Placental epithelial cell (primary cell): ENCODE measurements around the gene KCNC4. TPM values are rescaled to one million over a fixed set of nuclear protein-coding genes. Genes with fewer than 3 reads are reported as not detected.

Experiments
- small RNA-seq: library from RNA; depleted of rRNA; stranded (forward); fragments of <200 nt; gene quantifications from one replicate; pipeline ENCODE3, GENCODE V24; 2012
- total RNA-seq: library from RNA; depleted of rRNA; stranded (reverse); fragments of >200 nt; gene quantifications from 2 replicates; pipeline ENCODE4 v1.2.3, GENCODE V29; 2012

KCNC4 gene
- total RNA-seq, result 0.39 and 1.1 TPM in 2 replicates

DNA sequence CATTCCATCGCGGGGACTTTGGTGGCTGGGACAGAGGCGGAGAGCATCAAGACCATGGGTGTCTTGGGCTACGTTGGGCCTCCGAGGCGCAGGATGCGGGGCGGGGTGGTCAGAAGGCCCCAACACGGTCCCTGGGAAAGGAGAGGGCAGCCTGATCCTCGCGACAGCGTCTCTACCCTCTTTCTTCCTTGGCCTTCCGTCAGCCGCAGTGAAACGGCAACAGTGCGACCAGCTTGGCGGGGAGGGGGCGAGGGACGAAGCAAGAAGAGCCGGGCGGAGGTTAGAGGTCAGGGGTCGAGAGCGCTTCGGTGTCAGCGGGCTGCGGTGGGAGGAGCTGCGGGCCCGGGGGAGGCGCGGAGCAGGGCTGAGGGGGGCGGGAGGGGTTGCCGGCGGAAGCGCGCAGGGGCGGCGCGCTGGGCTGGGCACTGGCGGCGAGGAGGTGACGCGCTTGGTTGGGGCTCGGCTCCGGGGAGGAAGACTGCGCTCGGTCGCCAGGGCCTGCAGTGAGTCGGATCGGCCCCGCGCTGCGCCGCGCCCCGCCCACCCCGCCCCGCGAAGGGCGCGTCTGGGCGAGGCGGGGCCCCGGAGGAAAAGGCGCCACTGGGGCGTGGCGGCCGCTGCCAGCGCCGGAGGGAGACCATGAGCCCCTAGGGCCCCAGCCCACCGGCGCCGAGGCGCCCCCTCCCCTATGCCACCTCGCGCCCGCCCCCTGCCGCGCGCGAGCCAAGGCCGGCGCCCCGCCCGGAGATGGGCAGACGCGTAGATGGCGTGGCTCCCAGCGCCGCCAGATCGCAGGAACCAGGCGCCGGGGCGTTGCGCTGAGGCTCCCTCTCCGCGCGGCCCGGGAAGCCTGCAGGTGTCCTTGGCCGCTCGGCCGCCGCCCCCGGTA, at the start of gene KCNC4:
Gene KCNC4 (plus strand): TSS at position 600 of the 889 bp plus-strand sequence. CDS start 1,186 bp downstream, outside the sequence.

Small RNAs within 50 kb of the gene (small RNA-seq; reads per million reads assigned to genes)
- not detected for gene AL137790.1

Other genes starting within 250 kb of the KCNC4 start
- gene AHCYL1, start 225.5 kb upstream of the KCNC4 start, total RNA-seq, result 37.6 and 45.9 TPM in 2 replicates
- 48.9 and 51.4 TPM in 2 replicates for gene STRIP1, start 175.7 kb upstream of the KCNC4 start, total RNA-seq
- gene ALX3, start 139.6 kb upstream of the KCNC4 start, total RNA-seq, result not detected in 2 replicates
- not detected in 2 replicates for gene UBL4B, start 97.9 kb upstream of the KCNC4 start, total RNA-seq
- gene SLC6A17, start 59.8 kb upstream of the KCNC4 start, total RNA-seq, result under 0.01 TPM in 1 of 2 replicates, not detected in the other
- gene RBM15, start 129.1 kb downstream of the KCNC4 start, total RNA-seq, result 42.0 and 42.3 TPM in 2 replicates
- 60.8 and 113 TPM in 2 replicates for gene SLC16A4, start 180.7 kb downstream of the KCNC4 start, total RNA-seq
- gene LAMTOR5, start 197.4 kb downstream of the KCNC4 start, total RNA-seq, result 53.4 and 74.1 TPM in 2 replicates
- gene PROK1, start 240.8 kb downstream of the KCNC4 start, total RNA-seq, result 0.11 TPM in 1 of 2 replicates, not detected in the other